ENCODE results near the gene EVI5L.

DNA sequence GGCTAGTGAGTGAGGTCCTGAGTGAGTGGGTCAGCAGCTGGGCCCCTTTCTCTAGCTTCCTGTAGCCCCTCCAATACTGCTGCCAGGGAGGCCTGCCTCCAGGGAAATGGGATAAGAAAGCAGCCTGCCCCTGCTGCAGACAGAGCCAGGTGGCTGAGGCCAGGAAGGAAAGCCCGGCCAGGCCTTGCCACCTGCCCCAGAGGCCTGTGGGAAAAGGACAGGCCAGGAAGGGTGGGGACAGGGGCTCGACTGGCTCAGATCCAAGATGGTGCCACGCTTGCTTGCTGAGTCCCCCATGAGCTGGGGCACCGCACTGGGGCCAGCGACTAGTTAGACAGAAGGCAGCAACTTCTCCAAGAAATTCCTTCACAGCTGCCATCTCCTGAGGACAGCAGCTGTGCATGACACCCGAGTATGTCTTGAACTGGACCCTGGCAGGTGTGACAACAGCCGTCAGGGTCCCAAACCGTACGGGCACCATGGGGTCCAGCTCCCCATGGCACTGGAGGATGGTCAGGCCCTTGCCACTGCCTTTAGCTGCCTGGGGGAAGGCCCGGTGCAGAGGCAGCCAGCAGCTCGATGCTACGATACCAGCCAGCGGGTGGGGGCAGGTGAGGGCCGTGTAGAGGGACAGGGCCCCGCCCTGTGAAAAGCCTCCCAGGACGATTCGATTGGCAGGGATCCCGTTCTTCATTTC, 49.2 kb downstream of the EVI5L start:
- TF ChIP-seq, protein P1, sequence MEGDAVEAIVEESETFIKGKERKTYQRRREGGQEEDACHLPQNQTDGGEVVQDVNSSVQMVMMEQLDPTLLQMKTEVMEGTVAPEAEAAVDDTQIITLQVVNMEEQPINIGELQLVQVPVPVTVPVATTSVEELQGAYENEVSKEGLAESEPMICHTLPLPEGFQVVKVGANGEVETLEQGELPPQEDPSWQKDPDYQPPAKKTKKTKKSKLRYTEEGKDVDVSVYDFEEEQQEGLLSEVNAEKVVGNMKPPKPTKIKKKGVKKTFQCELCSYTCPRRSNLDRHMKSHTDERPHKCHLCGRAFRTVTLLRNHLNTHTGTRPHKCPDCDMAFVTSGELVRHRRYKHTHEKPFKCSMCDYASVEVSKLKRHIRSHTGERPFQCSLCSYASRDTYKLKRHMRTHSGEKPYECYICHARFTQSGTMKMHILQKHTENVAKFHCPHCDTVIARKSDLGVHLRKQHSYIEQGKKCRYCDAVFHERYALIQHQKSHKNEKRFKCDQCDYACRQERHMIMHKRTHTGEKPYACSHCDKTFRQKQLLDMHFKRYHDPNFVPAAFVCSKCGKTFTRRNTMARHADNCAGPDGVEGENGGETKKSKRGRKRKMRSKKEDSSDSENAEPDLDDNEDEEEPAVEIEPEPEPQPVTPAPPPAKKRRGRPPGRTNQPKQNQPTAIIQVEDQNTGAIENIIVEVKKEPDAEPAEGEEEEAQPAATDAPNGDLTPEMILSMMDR (IDR thresholded peaks at IDR 0.05; ENCODE audit: low read depth, low read length, poor library complexity, severe bottlenecking) = no peak
- TF ChIP-seq EZH2phosphoT487 (IDR thresholded peaks at IDR 0.05; ENCODE audit: borderline replicate concordance, low read length) = no peak
